Stromal cell of bone marrow (primary cell): ENCODE data around the gene AK9.
A peak's percentile ranks its signal among the peaks of the same experiment; 100 is the strongest.
"Not testable (repeated sequence)": the region's sequence is repeated elsewhere in the genome, so short reads cannot be mapped to it uniquely, and the experiment has no call there.

ENCODE experiments used
- DNase-seq: peaks from one replicate; pipeline ENCODE4 v3.0.0-alpha.2; 2012; ENCODE audit warnings: low read depth

The AK9 gene

GRCh38 chr6:109623288-109623687 lies 67.7 kb downstream of the AK9 start:
- DNase-seq: no peak

GRCh38 chr6:109612268-109612667 lies 78.7 kb downstream of the AK9 start:
- no peak for DNase-seq

GRCh38 chr6:109611502-109611901 lies 79.5 kb downstream of the AK9 start:
- no peak for DNase-seq

DNA sequence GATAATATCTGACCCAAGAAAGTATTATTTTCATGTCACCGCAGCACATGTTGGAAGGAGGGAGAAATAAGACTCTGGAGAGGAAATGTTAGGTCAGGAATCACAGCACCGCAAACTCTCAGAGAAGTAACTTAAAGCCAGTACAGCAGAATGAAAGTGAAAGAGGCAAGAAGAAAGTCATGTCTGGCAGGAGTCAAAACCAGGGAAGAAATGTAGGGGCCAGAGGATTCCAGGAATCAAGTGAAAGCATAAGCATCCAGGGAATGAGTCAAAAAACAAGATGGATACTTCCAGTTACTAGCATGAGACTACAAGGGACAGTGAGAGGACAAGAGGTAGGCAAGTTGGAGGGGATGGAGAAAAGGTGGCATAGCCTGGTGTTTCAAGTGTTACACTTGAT lies 80.4 kb downstream of the AK9 start:
- peak; percentile 19 for DNase-seq

- DNase-seq: no peak
These were observed 81.3 kb downstream of the AK9 start for GRCh38 chr6:109609737-109610136.

- DNase-seq: no peak
These were observed 84.6 kb downstream of the AK9 start for GRCh38 chr6:109606359-109606758.

DNA sequence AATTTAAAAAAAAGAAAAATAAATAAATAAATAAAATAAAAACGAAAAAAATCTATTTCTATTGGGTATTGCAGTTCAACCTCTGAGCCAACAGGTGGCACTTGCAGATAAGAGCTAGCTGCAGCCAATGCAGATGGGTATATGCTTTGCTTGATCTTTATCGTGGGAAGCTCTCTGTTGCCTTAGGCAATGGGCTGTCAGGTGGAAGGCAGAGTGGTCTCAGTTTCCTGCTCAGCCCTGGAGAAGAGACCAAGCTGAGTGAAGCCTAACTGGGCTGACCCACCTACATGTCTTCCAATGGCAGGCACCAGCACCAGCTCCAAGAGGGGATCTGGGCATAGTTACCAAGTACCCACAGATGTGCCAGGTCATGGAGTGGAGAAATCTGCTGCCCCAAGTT lies 95.0 kb downstream of the AK9 start:
- no peak for DNase-seq

GRCh38 chr6:109580519-109580918 lies 110.5 kb downstream of the AK9 start:
- DNase-seq: no peak

GRCh38 chr6:109579361-109579760 lies 111.6 kb downstream of the AK9 start:
- no peak for DNase-seq

- DNase-seq: not testable (repeated sequence)
These were observed 121.1 kb downstream of the AK9 start for GRCh38 chr6:109569901-109570300.

- no peak for DNase-seq
These were observed 129.2 kb downstream of the AK9 start for GRCh38 chr6:109561844-109562243.

- DNase-seq: no peak
These were observed 159.6 kb downstream of the AK9 start for GRCh38 chr6:109531446-109531845.

GRCh38 chr6:109527989-109528388 lies 163.0 kb downstream of the AK9 start:
- no peak for DNase-seq

- DNase-seq: peak; percentile 53
These were observed 163.9 kb downstream of the AK9 start for GRCh38 chr6:109526905-109527628.

DNA sequence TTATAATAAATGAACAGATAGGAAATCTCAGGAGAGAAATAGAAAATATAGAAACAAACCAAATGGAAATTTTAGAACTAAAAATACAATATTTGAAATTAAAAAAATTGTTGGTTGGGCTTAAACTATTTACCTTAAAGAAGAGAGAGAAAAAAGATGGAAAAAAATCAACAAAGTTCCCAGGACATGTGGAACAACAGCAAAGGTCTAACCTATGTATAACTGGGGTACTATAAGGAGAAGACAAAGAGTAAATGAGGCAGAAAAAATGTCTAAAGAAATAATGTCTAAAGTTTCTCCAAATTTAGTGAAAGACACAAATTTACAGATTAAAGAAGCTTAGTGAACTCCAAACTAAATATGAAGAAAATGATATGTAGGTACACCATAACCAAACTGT lies 166.9 kb downstream of the AK9 start:
- no peak for DNase-seq

DNA sequence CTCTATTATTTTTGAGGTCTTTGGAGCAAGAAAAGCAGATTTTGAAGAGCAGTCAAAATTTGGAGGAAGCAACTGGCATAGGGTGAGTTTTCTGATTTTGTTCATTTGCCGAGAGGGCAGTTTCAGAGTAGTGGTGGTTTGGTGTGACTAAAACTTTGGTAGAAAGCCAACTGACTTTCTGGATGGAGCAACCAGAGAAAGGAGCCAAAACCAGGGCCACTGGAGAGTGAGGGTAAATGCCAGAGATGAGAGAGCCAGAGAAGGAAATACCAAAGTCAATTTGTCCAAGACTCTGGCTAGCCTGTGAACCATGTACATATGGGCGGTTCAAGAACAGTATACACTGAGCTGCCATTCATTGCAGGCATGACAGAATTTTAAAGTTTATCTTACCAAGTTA lies 167.5 kb downstream of the AK9 start:
- peak; percentile 92 for DNase-seq

DNA sequence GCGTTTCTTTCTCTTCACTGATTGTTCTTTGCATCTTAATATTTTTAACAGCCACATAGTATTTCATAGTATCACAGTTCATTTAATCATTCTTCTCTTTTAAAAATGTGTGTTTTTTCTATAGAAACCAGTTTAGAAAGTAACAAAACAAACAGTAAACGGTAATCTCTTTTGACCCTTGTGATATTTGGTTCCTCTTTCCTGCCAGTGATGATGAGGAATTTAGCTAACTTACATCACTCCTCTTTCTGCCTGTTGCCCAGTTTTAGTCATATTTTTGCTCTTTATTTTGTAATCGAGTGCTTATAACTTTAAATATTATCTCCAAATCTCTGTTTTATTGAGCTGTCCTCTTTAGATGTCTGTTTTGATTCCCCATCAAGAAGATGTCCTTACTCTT lies 169.9 kb downstream of the AK9 start:
- no peak for DNase-seq

DNA sequence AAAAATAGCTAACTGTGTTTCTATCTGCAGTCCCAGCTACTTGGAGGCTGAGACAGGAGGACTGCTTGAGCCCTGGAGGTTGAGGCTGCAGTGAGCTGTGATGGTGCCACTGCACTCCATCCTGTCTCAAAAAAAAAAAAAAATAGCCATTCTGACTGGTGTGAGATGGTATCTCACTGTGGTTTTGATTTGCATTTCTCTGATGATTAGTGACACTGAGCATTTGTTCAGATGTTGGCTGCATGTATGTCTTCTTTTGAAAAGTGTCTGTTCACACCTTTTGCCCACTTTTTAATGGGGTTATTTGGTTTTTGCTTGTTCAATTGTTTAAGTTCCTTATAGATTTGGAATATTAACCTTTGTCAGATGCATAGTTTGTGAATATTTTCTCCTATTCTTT lies 171.4 kb downstream of the AK9 start:
- not testable (repeated sequence) for DNase-seq

DNA sequence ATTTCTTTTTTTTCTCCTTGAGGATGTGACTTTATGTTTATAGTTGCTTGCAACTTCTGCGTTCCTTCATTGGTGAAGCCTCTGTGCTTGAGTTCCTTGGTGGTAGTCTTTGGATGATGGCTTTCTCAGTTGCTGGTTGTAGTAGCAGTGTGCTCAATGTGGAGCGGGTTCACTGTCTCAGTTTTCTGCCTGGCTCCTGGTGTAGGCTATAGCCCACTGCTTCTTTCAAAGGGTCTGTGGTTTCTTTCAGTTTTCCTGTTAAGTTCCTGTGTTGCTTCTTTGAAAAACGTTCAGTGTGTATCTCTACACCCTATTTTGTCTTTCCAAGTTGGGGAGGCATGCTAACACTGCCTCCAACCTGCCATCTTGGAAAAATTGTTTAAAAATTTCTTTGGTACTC lies 174.1 kb downstream of the AK9 start:
- DNase-seq: no peak

- no peak for DNase-seq
These were observed 175.1 kb downstream of the AK9 start for GRCh38 chr6:109515781-109516409.

- no peak for DNase-seq
These were observed 176.1 kb downstream of the AK9 start for GRCh38 chr6:109514946-109515345.

DNA sequence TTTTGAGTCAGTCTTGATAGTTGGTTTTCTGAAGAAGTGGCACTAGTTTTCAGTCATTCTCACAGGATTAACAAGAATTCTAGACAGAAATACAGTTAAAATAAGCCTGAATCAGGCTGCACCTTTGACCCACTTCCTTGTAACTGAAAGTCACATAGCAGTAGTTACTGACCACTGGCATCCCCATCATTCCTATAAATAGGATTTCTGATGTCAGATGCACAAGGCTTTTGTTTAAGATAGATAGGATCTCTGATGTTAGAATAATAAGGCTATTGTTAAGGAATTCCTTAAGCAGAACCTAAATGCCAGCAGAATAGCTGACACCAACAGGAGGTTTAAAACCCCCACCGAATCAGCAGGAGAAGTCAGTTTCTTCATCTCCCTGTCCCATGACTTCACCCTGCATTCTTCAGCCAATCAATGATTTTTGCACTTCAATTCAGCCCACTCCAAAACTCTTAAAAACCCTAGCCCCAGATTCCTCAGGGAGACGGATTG lies 177.4 kb downstream of the AK9 start:
- DNase-seq: peak; percentile 48

DNA sequence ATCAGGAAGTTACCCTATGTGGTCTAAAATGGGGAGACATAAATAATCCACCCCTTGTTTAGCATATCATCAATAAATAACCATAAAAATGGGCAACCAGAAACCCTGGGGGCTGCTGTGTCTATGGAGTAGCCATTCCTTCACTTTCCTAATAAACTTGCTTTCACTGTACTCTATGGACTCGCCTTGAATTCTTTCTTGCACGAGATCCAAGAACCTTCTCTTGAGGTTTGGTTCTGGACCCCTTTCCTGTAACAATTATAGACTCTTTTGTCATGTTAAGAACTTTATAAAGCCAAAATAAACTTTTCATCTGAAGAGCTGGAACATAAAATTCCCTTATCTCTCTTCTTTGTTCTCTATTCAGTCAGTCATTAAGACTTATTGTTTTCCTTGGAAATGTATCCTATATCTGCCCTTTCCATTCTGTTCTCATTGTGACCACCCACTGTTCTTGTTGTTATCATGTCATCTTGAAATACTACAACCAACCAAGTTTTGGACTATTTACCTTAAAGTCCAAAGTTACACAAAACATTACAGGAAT lies 178.7 kb downstream of the AK9 start:
- no peak for DNase-seq
